ENCODE results near the gene PAOX.

- TF ChIP-seq CTCF (IDR thresholded peaks at IDR 0.05; ENCODE audit: low read depth, low read length): no peak
- TF ChIP-seq EZH2phosphoT487 (IDR thresholded peaks at IDR 0.05; ENCODE audit: low read depth): no peak
Measured at GRCh38 chr10:133397938-133398337, 18.9 kb downstream of the PAOX start.

Measured in OCI-LY3 (cell line).